ENCODE results near the gene CEP41.

DNA sequence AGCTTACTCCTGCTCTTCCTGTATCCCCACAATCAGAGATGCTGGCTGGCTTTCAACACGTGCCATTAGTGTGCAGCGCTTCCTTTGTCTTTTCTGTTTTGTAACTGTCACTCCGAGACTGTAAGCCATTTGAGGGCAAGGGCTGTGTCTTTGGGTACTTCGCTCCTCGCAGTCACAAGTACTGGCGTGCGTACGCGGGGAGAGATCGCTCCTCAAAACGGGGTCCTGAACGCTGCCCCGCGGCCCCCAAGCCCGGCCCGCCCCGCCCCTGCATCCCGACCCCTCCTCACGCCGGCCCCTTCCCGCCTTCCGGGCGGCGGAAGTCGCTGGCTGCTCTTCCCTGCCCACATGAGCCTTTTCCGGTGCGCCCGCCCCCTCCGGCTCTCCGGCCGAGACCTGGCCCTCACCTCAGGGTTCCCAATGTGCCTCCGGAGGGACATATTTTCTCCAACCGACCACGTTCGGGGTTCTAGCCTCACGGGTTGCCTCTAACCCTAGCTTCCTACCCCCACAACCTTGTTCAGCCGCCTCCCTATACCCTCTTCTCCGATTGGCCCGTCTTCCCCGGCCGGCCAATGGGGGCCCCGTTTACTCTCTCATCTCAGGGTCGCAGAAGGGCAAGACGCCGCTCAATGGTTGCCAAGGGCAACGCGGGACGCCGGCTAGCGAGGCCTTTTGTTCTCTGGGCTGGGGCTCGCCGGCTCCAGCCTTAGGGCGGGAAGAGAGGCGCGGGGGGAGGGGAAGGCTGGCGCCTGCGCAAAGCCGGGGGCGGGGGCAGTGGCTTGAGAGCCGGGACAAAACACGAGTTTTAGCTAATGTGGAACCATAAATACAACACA, at the start of gene CEP41:
- no peak for TF ChIP-seq CTCF (conservative IDR thresholded peaks at IDR 0.05; ENCODE audit: low read length)
- TF ChIP-seq EZH2phosphoT487 (IDR thresholded peaks at IDR 0.05; ENCODE audit: borderline replicate concordance, low read depth, low read length), result no peak
